Esophagus muscularis mucosa (tissue), 4 donors: ENCODE results near the gene BACH1. TPM values are rescaled to one million over a fixed set of nuclear protein-coding genes. Genes with fewer than 3 reads are reported as not detected.

ENCODE experiments used
- DNase-seq: peaks from one replicate; pipeline ENCODE4 v3.0.0-alpha.2; 2017; ENCODE audit errors: extremely low spot score
- H3K27ac ChIP-seq, 4 donors: fragments of 200-600 bp; sonication (generic); replicated peaks in 1 of 4; 1 replicate in 3 of 4; 2 replicates in 1 of 4; pipeline ENCODE4 v1.5.1; 2016 to 2019; ENCODE audit warnings: mild to moderate bottlenecking in 1 of 4
- H3K27me3 ChIP-seq, 4 donors: fragments of 200-600 bp; sonication (generic); one replicate each; pipeline versions ENCODE4 v1.5.1 to v1.6.0; 2016 to 2019
- H3K36me3 ChIP-seq, 4 donors: fragments of 200-600 bp; sonication (generic); one replicate each; pipeline ENCODE4 v1.5.1; 2016 to 2019
- H3K4me1 ChIP-seq, 4 donors: fragments of 200-600 bp; sonication (generic); one replicate each; pipeline ENCODE4 v1.5.1; 2016 to 2019
- H3K4me3 ChIP-seq, 4 donors: fragments of 200-600 bp; sonication (generic); 1 replicate in 2 of 4; 2 replicates in 2 of 4; pipeline ENCODE4 v1.5.1; 2016 to 2019; ENCODE audit warnings: mild to moderate bottlenecking in 4 of 4, moderate library complexity in 1 of 4
- H3K9me3 ChIP-seq, 4 donors: fragments of 200-600 bp; sonication (generic); 1 replicate in 3 of 4; 2 replicates in 1 of 4; pipeline ENCODE4 v1.5.1; 2016 to 2019
- EP300 ChIP-seq: sonication (generic); formaldehyde crosslinking; IDR thresholded peaks from one replicate; pipeline ENCODE4 v1.6.1; 2017; ENCODE audit warnings: antibody characterized with exemption
- POLR2A ChIP-seq: fragments of 450-650 bp; IDR thresholded peaks from one replicate; pipeline ENCODE4 v1.6.1; 2017; ENCODE audit warnings: antibody characterized with exemption, moderate library complexity, mild to moderate bottlenecking, low read depth
- POLR2AphosphoS5 ChIP-seq, 2 donors: sonication (generic); formaldehyde crosslinking; IDR thresholded peaks; one replicate each; pipeline ENCODE4 v1.6.1; 2017; ENCODE audit warnings: antibody characterized with exemption in 2 of 2
- WGBS: methylation state at CpG from one replicate; pipeline ENCODE4 v1.1.5; 2018; 5-methylcytosine and 5-hydroxymethylcytosine counted together
- intact Hi-C: fragments of 100-400 bp; cut with DNase I; formaldehyde crosslinking; loops from one replicate; pipeline ENCODE4 v1.15.1; 2023
- total RNA-seq, 4 donors: library from RNA; depleted of rRNA; stranded (reverse); fragments of >200 nt; gene quantifications; one replicate each; pipeline versions ENCODE4 v1.1.0 to v1.2.1, GENCODE V29; 2016
- TF ChIP-seq, protein P1 (sequence below), 3 experiments: fragments of 200-600 bp in 2 of 3; fragments of 450-650 bp in 1 of 3; sonication (generic) in 2 of 3; IDR thresholded peaks; one replicate each; pipeline ENCODE4 v1.5.1; 2017 to 2019; ENCODE audit warnings: antibody characterized with exemption in 3 of 3, mild to moderate bottlenecking in 2 of 3, moderate library complexity in 1 of 3

Gene BACH1
- total RNA-seq, 4 donors from 2014 or later, result 43.8 to 86.3 (median 50.9) TPM

DNA sequence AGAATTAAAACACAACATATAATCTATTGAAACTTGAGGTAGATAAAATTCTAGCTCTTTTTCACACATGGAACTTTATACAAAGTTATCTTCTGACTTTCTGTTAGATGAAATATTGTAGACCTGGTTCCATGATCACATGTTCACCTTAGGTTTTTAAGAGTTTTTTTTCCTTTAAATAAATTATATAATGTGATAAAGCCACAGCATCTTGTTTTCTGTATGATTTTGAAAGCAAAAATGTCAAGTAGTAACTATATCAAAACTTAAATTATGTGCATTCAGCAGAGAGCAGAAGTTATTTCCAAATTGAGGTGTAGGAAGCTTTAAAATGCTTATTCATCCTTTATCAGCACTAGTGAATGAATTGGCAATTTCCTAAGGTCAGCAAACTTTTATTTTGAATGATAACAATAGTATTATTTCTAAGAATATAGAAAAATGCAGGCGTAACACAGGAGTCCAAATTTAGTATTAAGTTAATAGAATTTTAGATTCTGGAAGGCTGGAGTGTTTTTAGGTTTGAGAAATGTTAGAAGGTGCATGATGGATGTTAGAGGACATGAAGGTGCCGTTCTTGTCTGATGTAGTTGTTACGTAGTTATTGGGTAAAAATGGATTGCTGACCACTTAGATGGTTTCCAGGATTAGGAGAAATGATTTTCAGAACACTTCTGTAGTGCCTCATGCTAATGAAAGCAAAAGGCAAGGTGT is 17.5 kb downstream of the BACH1 start:
- no peak for TF ChIP-seq EP300
- TF ChIP-seq, protein P1, sequence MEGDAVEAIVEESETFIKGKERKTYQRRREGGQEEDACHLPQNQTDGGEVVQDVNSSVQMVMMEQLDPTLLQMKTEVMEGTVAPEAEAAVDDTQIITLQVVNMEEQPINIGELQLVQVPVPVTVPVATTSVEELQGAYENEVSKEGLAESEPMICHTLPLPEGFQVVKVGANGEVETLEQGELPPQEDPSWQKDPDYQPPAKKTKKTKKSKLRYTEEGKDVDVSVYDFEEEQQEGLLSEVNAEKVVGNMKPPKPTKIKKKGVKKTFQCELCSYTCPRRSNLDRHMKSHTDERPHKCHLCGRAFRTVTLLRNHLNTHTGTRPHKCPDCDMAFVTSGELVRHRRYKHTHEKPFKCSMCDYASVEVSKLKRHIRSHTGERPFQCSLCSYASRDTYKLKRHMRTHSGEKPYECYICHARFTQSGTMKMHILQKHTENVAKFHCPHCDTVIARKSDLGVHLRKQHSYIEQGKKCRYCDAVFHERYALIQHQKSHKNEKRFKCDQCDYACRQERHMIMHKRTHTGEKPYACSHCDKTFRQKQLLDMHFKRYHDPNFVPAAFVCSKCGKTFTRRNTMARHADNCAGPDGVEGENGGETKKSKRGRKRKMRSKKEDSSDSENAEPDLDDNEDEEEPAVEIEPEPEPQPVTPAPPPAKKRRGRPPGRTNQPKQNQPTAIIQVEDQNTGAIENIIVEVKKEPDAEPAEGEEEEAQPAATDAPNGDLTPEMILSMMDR (IDR thresholded peaks at IDR 0.05), result no peak
- no peak for TF ChIP-seq POLR2AphosphoS5 (IDR thresholded peaks at IDR 0.05)
- TF ChIP-seq POLR2A, result no peak
- H3K4me3 ChIP-seq, result no peak overlapping the region
- H3K27ac ChIP-seq, result no peak overlapping the region
- no peak for DNase-seq
- H3K36me3 ChIP-seq, result peaks cover 0 to 1% (median 0%) of the 10 kb centered on the region in 4 donors
- H3K9me3 ChIP-seq, result no peaks in the 10 kb centered on the region
- 92% methylated on average over 3 of the region's 3 CpGs for WGBS
- intact Hi-C loops, result no loop called here
- H3K4me1 ChIP-seq, result peaks cover 55 to 75% (median 73%) of the 10 kb centered on the region in 4 donors
- H3K27me3 ChIP-seq, result no peaks in the 10 kb centered on the region

- H3K4me1 ChIP-seq, result peaks cover 55 to 75% (median 73%) of the 10 kb centered on the region in 4 donors
- intact Hi-C loops, result no loop called here
- TF ChIP-seq, protein P1 (IDR thresholded peaks at IDR 0.05), result no peak
These were observed 18.1 kb downstream of the BACH1 start for GRCh38 chr21:29316806-29317205.

DNA sequence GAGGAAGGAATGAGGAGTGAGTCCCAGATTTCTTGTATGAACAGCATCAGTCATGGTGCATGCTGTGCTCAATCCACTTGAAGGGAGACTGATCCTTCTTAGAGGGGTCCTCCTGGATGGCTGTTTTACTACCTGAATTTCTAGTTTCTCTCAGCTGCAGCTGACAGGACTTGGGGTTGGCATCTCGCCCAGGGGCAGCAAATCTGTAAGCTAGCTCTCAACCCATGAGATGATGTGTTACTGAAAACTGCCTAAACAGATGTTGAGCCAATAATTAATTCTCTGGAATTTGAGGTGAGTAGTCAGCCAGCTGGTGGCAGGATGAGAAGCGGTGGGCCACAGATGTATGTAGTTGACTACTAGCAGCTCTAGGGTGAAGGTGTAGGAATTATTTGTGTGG is 19.6 kb downstream of the BACH1 start:
- Histone ChIP-seq H3K4me3 (no peak overlapping the region), H3K9me3 (no peaks in the 10 kb centered on the region), H3K4me1 (peaks cover 51 to 80% (median 73%) of the 10 kb centered on the region in 4 donors), H3K36me3 (peaks cover 0 to 17% (median 9%) of the 10 kb centered on the region in 4 donors), H3K27me3 (no peaks in the 10 kb centered on the region), H3K27ac (no peak overlapping the region)
- DNase-seq, result no peak
- 65% methylated on average over 1 of the region's 2 CpGs for WGBS
- TF ChIP-seq, protein P1 (IDR thresholded peaks at IDR 0.05), result no peak
- no peak for TF ChIP-seq EP300
- TF ChIP-seq POLR2AphosphoS5 (IDR thresholded peaks at IDR 0.05), result no peak
- TF ChIP-seq POLR2A, result no peak
- intact Hi-C loops, result no loop called here

More at GRCh38 chr21:29316806-29317205, 18.1 kb downstream of the BACH1 start:
- H3K27ac ChIP-seq, result no peak overlapping the region
- 90% methylated on average over 4 of the region's 4 CpGs for WGBS
- no peak for DNase-seq
- H3K27me3 ChIP-seq, result no peaks in the 10 kb centered on the region
- no peak overlapping the region for H3K4me3 ChIP-seq
- peaks cover 0 to 7% (median 3%) of the 10 kb centered on the region in 4 donors for H3K36me3 ChIP-seq
- no peaks in the 10 kb centered on the region for H3K9me3 ChIP-seq

DNA sequence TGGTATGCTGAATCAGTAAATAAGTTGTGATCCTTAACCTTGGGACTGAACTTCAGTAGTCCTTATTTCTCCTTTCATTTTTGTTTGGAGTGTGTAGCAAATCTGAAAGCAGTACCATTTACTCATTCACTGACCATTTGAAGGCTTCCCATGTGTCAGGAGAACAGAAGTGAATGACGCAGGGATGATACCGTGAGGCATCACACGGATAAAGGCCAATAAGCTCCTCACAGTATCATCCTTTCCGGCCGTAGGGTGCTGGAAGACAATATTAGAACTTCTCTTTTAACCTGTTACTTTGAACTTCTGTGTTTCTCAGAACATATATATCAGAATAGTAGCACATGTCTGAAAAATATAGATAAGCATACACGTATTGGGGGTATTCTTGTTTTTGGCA is 21.3 kb downstream of the BACH1 start:
- Histone ChIP-seq H3K4me3 (no peak overlapping the region), H3K4me1 (peaks cover 34 to 63% (median 57%) of the 10 kb centered on the region in 4 donors), H3K27me3 (no peaks in the 10 kb centered on the region), H3K36me3 (peaks cover 0 to 22% (median 15%) of the 10 kb centered on the region in 4 donors), H3K9me3 (no peaks in the 10 kb centered on the region), H3K27ac (no peak overlapping the region)
- intact Hi-C loops, result no loop called here
- 82% methylated on average over 6 of the region's 6 CpGs for WGBS
- TF ChIP-seq, protein P1 (IDR thresholded peaks at IDR 0.05), result no peak
- TF ChIP-seq POLR2AphosphoS5 (IDR thresholded peaks at IDR 0.05) (no peak), POLR2A (no peak), EP300 (no peak)
- DNase-seq, result no peak

DNA sequence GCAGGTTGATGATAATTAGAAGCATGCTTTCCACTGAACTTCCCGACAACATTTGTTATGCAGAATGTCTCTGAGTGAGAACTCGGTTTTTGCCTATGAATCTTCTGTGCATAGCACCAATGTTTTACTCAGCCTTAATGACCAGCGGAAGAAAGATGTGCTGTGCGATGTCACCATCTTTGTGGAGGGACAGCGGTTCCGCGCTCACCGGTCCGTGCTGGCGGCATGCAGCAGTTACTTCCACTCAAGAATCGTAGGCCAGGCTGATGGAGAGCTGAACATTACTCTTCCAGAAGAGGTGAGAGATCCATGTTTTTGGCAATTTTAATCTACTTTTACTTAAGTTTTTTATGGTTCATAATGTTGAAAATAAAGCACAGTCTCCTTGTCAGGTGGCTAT is 22.5 kb downstream of the BACH1 start:
- intact Hi-C loops, result no loop called here
- Histone ChIP-seq H3K27me3 (no peaks in the 10 kb centered on the region), H3K4me3 (no peak overlapping the region), H3K4me1 (peaks cover 27 to 51% (median 45%) of the 10 kb centered on the region in 4 donors), H3K27ac (no peak overlapping the region), H3K36me3 (peaks cover 0 to 25% (median 16%) of the 10 kb centered on the region in 4 donors), H3K9me3 (no peaks in the 10 kb centered on the region)
- WGBS, result 96% methylated on average over 11 of the region's 11 CpGs
- no peak for TF ChIP-seq POLR2A
- TF ChIP-seq POLR2AphosphoS5 (IDR thresholded peaks at IDR 0.05), result no peak
- TF ChIP-seq, protein P1 (IDR thresholded peaks at IDR 0.05), result no peak
- no peak for DNase-seq
